ENCODE measurements around the gene AP2B1. TPM values are rescaled to one million over a fixed set of nuclear protein-coding genes. Genes with fewer than 3 reads are reported as not detected.

AP2B1 gene
- total and polyA plus RNA-seq, 7 donors = 43.2 to 86.4 (median 53.1) TPM

GRCh38 chr17:35548978-35549377 is 38.1 kb upstream of the AP2B1 start:
- H3K36me3 ChIP-seq = no peaks in the 10 kb centered on the region
- peaks cover 0 to 13% (median 0%) of the 10 kb centered on the region in 3 donors for H3K27me3 ChIP-seq
- no peak overlapping the region for H3K4me3 ChIP-seq
- no peak for TF ChIP-seq POLR2AphosphoS5 (IDR thresholded peaks at IDR 0.05)
- no peak for TF ChIP-seq EP300 (IDR thresholded peaks at IDR 0.05)
- TF ChIP-seq POLR2A (IDR thresholded peaks at IDR 0.05) = no peak
- TF ChIP-seq, protein P1, sequence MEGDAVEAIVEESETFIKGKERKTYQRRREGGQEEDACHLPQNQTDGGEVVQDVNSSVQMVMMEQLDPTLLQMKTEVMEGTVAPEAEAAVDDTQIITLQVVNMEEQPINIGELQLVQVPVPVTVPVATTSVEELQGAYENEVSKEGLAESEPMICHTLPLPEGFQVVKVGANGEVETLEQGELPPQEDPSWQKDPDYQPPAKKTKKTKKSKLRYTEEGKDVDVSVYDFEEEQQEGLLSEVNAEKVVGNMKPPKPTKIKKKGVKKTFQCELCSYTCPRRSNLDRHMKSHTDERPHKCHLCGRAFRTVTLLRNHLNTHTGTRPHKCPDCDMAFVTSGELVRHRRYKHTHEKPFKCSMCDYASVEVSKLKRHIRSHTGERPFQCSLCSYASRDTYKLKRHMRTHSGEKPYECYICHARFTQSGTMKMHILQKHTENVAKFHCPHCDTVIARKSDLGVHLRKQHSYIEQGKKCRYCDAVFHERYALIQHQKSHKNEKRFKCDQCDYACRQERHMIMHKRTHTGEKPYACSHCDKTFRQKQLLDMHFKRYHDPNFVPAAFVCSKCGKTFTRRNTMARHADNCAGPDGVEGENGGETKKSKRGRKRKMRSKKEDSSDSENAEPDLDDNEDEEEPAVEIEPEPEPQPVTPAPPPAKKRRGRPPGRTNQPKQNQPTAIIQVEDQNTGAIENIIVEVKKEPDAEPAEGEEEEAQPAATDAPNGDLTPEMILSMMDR (IDR thresholded peaks at IDR 0.05) = no peak
- WGBS, 2 donors = 38 to 60% methylated on average over 1 of the region's 1 CpG
- no peak overlapping the region for H3K27ac ChIP-seq
- H3K9me3 ChIP-seq = no peaks in the 10 kb centered on the region
- DNase-seq = no peak
- no peaks in the 10 kb centered on the region for H3K4me1 ChIP-seq
- intact Hi-C loops (cut with DNase I) = no loop called here

GRCh38 chr17:35553310-35553709 is 33.8 kb upstream of the AP2B1 start:
- H3K4me1 ChIP-seq = no peaks in the 10 kb centered on the region
- DNase-seq = no peak
- no peaks in the 10 kb centered on the region for H3K9me3 ChIP-seq
- WGBS, 2 donors = 80 to 88% methylated on average over 4 of the region's 4 CpGs
- intact Hi-C loops (cut with DNase I) = no loop called here
- no peak overlapping the region for H3K27ac ChIP-seq
- H3K36me3 ChIP-seq = no peaks in the 10 kb centered on the region
- peaks cover 0 to 15% (median 0%) of the 10 kb centered on the region in 3 donors for H3K27me3 ChIP-seq
- H3K4me3 ChIP-seq = no peak overlapping the region
- TF ChIP-seq, protein P1 (IDR thresholded peaks at IDR 0.05) = no peak
- no peak for TF ChIP-seq POLR2AphosphoS5 (IDR thresholded peaks at IDR 0.05)
- no peak for TF ChIP-seq EP300 (IDR thresholded peaks at IDR 0.05)
- no peak for TF ChIP-seq POLR2A (IDR thresholded peaks at IDR 0.05)

DNA sequence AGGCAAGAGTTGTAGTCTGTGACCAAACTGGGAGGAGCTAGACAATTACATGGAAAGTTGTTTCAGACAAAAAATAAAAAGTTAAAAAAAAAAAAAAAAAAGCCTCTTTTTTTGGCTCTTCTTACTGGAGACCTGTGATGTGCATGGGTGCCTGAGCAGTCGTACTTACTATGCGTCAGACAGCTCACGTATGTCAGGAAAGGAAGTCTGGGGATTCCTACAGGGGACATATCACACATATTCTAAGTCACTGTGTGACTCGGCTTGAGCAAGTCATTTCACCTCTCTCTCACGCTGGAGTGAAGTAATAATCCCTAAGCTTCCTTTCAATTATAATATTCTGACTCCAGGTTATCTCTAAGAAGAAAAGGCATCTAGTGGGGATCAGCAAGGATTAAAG is 32.5 kb upstream of the AP2B1 start:
- 68 to 78% methylated on average over 5 of the region's 5 CpGs for WGBS, 2 donors
- Histone ChIP-seq H3K36me3 (no peaks in the 10 kb centered on the region), H3K4me1 (no peaks in the 10 kb centered on the region), H3K27ac (no peak overlapping the region), H3K27me3 (peaks cover 0 to 13% (median 0%) of the 10 kb centered on the region in 3 donors), H3K4me3 (no peak overlapping the region), H3K9me3 (no peaks in the 10 kb centered on the region)
- no peak for DNase-seq
- intact Hi-C loops (cut with DNase I) = no loop called here
- TF ChIP-seq EP300 (IDR thresholded peaks at IDR 0.05) (no peak), POLR2A (IDR thresholded peaks at IDR 0.05) (no peak), POLR2AphosphoS5 (IDR thresholded peaks at IDR 0.05) (no peak)
- TF ChIP-seq, protein P1 (IDR thresholded peaks at IDR 0.05) = no peak

- intact Hi-C loops (cut with DNase I) = no loop called here
- Histone ChIP-seq H3K27ac (no peak overlapping the region), H3K4me3 (no peak overlapping the region), H3K36me3 (no peaks in the 10 kb centered on the region), H3K9me3 (no peaks in the 10 kb centered on the region), H3K27me3 (peaks cover 0 to 10% (median 0%) of the 10 kb centered on the region in 3 donors), H3K4me1 (no peaks in the 10 kb centered on the region)
- no peak for TF ChIP-seq EP300 (IDR thresholded peaks at IDR 0.05)
- TF ChIP-seq, protein P1 (IDR thresholded peaks at IDR 0.05) = no peak
- no peak for TF ChIP-seq POLR2AphosphoS5 (IDR thresholded peaks at IDR 0.05)
- 79 to 90% methylated on average over 5 of the region's 5 CpGs for WGBS, 2 donors
- DNase-seq = no peak
Measured at GRCh38 chr17:35555691-35556090, 31.4 kb upstream of the AP2B1 start.

GRCh38 chr17:35557353-35557752 is 29.8 kb upstream of the AP2B1 start:
- TF ChIP-seq POLR2AphosphoS5 (IDR thresholded peaks at IDR 0.05) = no peak
- TF ChIP-seq, protein P1 (IDR thresholded peaks at IDR 0.05) = no peak
- TF ChIP-seq EP300 (IDR thresholded peaks at IDR 0.05) = no peak
- TF ChIP-seq POLR2A (IDR thresholded peaks at IDR 0.05) = no peak
- no peaks in the 10 kb centered on the region for H3K36me3 ChIP-seq
- H3K9me3 ChIP-seq = no peaks in the 10 kb centered on the region
- no peaks in the 10 kb centered on the region for H3K4me1 ChIP-seq
- H3K27ac ChIP-seq = no peak overlapping the region
- 87 to 89% methylated on average over 3 of the region's 3 CpGs for WGBS, 2 donors
- intact Hi-C loops (cut with DNase I) = no loop called here
- peaks cover 0 to 6% (median 0%) of the 10 kb centered on the region in 3 donors for H3K27me3 ChIP-seq
- no peak for DNase-seq
- H3K4me3 ChIP-seq = no peak overlapping the region

Data from sigmoid colon (tissue), 7 donors.